ENCODE results near the gene TAS2R9. TPM values are rescaled to one million over a fixed set of nuclear protein-coding genes. Genes with fewer than 3 reads are reported as not detected.

The TAS2R9 gene
- total and polyA plus RNA-seq, 2 of the 8 experiments (the other 6 are each of a cell fraction or from before 2014, with no cell fraction given): not detected

- Histone ChIP-seq H2BK12ac (ENCODE audit: low read depth, low read length) (no peak overlapping the region), H2BK5ac (ENCODE audit: low read depth, low read length) (no peak overlapping the region), H3K23ac (ENCODE audit: insufficient read length) (no peak overlapping the region), H3K4ac (replicated peaks; ENCODE audit: insufficient read length, low read depth, low read length) (no peak overlapping the region), H3K4me2 (ENCODE audit: insufficient read depth in 1 of 2, low read depth in 2 of 2, low read length in 2 of 2) (no peak overlapping the region), H4K20me1 (replicated peaks in 1 of 2; ENCODE audit: control insufficient read depth in 1 of 2, insufficient read depth in 2 of 2, low read length in 2 of 2) (peaks cover 0 to 3% of the 10 kb centered on the region in 2 experiments), H3K23me2 (ENCODE audit: low read depth, low read length) (no peaks in the 10 kb centered on the region), H4K5ac (ENCODE audit: insufficient read length, low read depth, low read length) (no peak overlapping the region), H3K36me3 (ENCODE audit: control insufficient read depth in 2 of 4, insufficient read depth in 4 of 4, low read length in 3 of 4) (peaks cover 0 to 7% (median 3%) of the 10 kb centered on the region in 4 experiments; a peak in 3 of 8 replicates), H3K9ac (replicated peaks in 1 of 4; ENCODE audit: extremely low read depth in 1 of 4, low read depth in 3 of 4, low read length in 3 of 4) (no peak overlapping the region), H2BK20ac (ENCODE audit: low read length) (no peak overlapping the region), H2AK5ac (ENCODE audit: low read depth, low read length) (no peak overlapping the region), H3K79me2 (ENCODE audit: control insufficient read depth in 1 of 2, insufficient read depth in 2 of 2, low read length in 2 of 2) (no peaks in the 10 kb centered on the region), H2AFZ (ENCODE audit: low read length) (no peak overlapping the region), H3K27ac (ENCODE audit: low read depth, low read length) (no peak overlapping the region), H2BK15ac (ENCODE audit: low read length) (no peak overlapping the region), H3K14ac (ENCODE audit: insufficient read length) (no peak overlapping the region), H4K91ac (replicated peaks; ENCODE audit: insufficient read length, low read length) (no peak overlapping the region), H3K4me1 (replicated peaks in 1 of 4; ENCODE audit: control insufficient read depth in 3 of 4, insufficient read depth in 4 of 4, low read length in 3 of 4) (no peaks in the 10 kb centered on the region), H2BK120ac (replicated peaks; ENCODE audit: low read depth, low read length) (no peak overlapping the region), H3K79me1 (ENCODE audit: low read depth, low read length) (no peaks in the 10 kb centered on the region), H3K9me3 (ENCODE audit: insufficient read depth in 2 of 2, low read depth in 1 of 2, low read length in 1 of 2) (peaks cover 9 to 13% of the 10 kb centered on the region in 2 experiments), H3K27me3 (replicated peaks in 1 of 4; ENCODE audit: control insufficient read depth in 3 of 4, extremely low read depth in 1 of 4, insufficient read depth in 3 of 4, low read length in 3 of 4) (no peaks in the 10 kb centered on the region), H3K56ac (replicated peaks; ENCODE audit: insufficient read length, low read depth, low read length) (no peak overlapping the region), H4K8ac (ENCODE audit: extremely low read depth, insufficient read depth, low read length) (no peak overlapping the region), H3K18ac (ENCODE audit: extremely low read depth, low read length) (no peak overlapping the region), H3K4me3 (ENCODE audit: extremely low read depth in 1 of 4, insufficient read depth in 2 of 4, low read depth in 3 of 4, low read length in 4 of 4) (no peak overlapping the region)
- TF ChIP-seq CBX5 (IDR thresholded peaks at IDR 0.05; ENCODE audit: low read depth, low read length): no peak
- TF ChIP-seq JUND (IDR thresholded peaks at IDR 0.05; ENCODE audit: low read length): no peak
- no peak for TF ChIP-seq KDM4A (IDR thresholded peaks at IDR 0.05; ENCODE audit: low read depth, low read length, severe bottlenecking)
- TF ChIP-seq USF2 (IDR thresholded peaks at IDR 0.05; ENCODE audit: low read length): no peak
- no peak for TF ChIP-seq HDAC2 (IDR thresholded peaks at IDR 0.05; ENCODE audit: borderline replicate concordance in 1 of 2, low read depth in 2 of 2, low read length in 2 of 2)
- no peak for TF ChIP-seq SP1 (IDR thresholded peaks at IDR 0.05; ENCODE audit: low read depth, low read length)
- no peak for TF ChIP-seq SRF (IDR thresholded peaks at IDR 0.05; ENCODE audit: low read depth, low read length)
- no peak for TF ChIP-seq TEAD4 (IDR thresholded peaks at IDR 0.05; ENCODE audit: low read depth, low read length)
- DNase-seq (ENCODE audit: low read depth in 1 of 2, low spot score in 2 of 2) (no peak), FAIRE-seq (no peak)
- 88% methylated on average over 4 of the region's 4 CpGs; no CpG with 5 or more reads in 1 of the 2 experiments for WGBS, 2 experiments (ENCODE audit: extremely low coverage in 1 of 2, insufficient coverage in 1 of 2, insufficient read length in 1 of 2, insufficient replicate concordance in 2 of 2, low coverage in 1 of 2, low lambda C conversion rate in 2 of 2, missing lambda C conversion rate in 1 of 2)
- POLR2A ChIA-PET (ENCODE audit: partially characterized antibody): interaction anchor here (0.8 kb wide), 1 partner anchor 10 kb away, joined by 3 read pairs; no protein-coding TSS in a partner anchor
- CTCF ChIA-PET (ENCODE audit: partially characterized antibody): interaction anchor here (1.3 to 1.7 kb wide), 2 partner anchors 348 kb away, joined by 4 read pairs; no protein-coding TSS in a partner anchor
Measured at GRCh38 chr12:10851243-10851858, 41.4 kb upstream of the TAS2R9 start.
